Transverse colon (tissue), 4 donors: ENCODE results near the gene CTCF. TPM values are rescaled to one million over a fixed set of nuclear protein-coding genes. Genes with fewer than 3 reads are reported as not detected.

Experiments used
- DNase-seq: peaks from one replicate; pipeline ENCODE4 v3.0.0-alpha.2; 2019
- H3K27ac ChIP-seq, 4 donors: fragments of 200-600 bp; sonication (generic); 2 replicates each; pipeline ENCODE4 v1.5.1; 2016 to 2018; ENCODE audit warnings: inconsistent platforms in 4 of 4
- H3K27me3 ChIP-seq: fragments of 200-600 bp; sonication (generic); 2 replicates; pipeline ENCODE4 v1.5.1; 2017; ENCODE audit warnings: inconsistent platforms
- H3K36me3 ChIP-seq, 4 donors: fragments of 200-600 bp; sonication (generic); 2 replicates each; pipeline ENCODE4 v1.5.1; 2017 to 2019; ENCODE audit warnings: inconsistent platforms in 4 of 4
- H3K4me1 ChIP-seq, 4 donors: fragments of 200-600 bp; sonication (generic); 2 replicates each; pipeline ENCODE4 v1.5.1; 2017 to 2020; ENCODE audit warnings: inconsistent platforms in 4 of 4
- H3K4me3 ChIP-seq, 4 donors: fragments of 200-600 bp; sonication (generic); 1 replicate in 1 of 4; 2 replicates in 3 of 4; pipeline versions ENCODE4 v1.5.1 to v1.6.1; 2017 to 2019; ENCODE audit warnings: inconsistent platforms in 4 of 4
- H3K9me3 ChIP-seq, 2 donors: fragments of 200-600 bp; sonication (generic); 2 replicates each; pipeline ENCODE4 v1.5.1; 2017 to 2019; ENCODE audit warnings: inconsistent platforms in 2 of 2
- EP300 ChIP-seq: sonication (generic); formaldehyde crosslinking; IDR thresholded peaks from one replicate; pipeline ENCODE4 v1.6.1; 2017; ENCODE audit warnings: antibody characterized with exemption, low read depth
- POLR2A ChIP-seq: fragments of 450-650 bp; IDR thresholded peaks from one replicate; pipeline ENCODE4 v1.6.1; 2016; ENCODE audit warnings: antibody characterized with exemption, mild to moderate bottlenecking, moderate library complexity
- POLR2AphosphoS5 ChIP-seq, 3 donors: sonication (generic); formaldehyde crosslinking; IDR thresholded peaks; one replicate each; pipeline ENCODE4 v1.6.1; 2016; ENCODE audit warnings: antibody characterized with exemption in 3 of 3
- WGBS, 2 donors: methylation state at CpG; one replicate each; pipeline ENCODE4 v1.1.5; 2018; ENCODE audit warnings: low coverage in 1 of 2; 5-methylcytosine and 5-hydroxymethylcytosine counted together
- in situ Hi-C, 4 donors: fragments of 200-750 bp; cut with MboI; loops; one replicate each; pipeline versions ENCODE4 v1.15.0 to v1.15.1; 2017; ENCODE audit warnings: low sequenced_read_pairs in 3 of 4, low pct_ligation_motif_present in 1 of 4, low pct_unique_long_range_greater_than_20kb in 1 of 4
- intact Hi-C: fragments of 100-400 bp; cut with DNase I; formaldehyde crosslinking; loops from one replicate; pipeline ENCODE4 v1.15.1; 2023; ENCODE audit warnings: low total_unique reads
- total RNA-seq, 4 donors: library from RNA; depleted of rRNA; stranded (reverse); fragments of >200 nt; gene quantifications; one replicate each; pipeline ENCODE4 v1.1.0, GENCODE V29; 2016
- TF ChIP-seq, protein P1 (sequence below), 5 experiments: fragments of 200-600 bp in 3 of 5; fragments of 450-650 bp in 2 of 5; sonication (generic) in 3 of 5; IDR thresholded peaks; 1 replicate in 2 of 5; 2 replicates in 3 of 5; pipeline ENCODE4 v1.5.1; 2016 to 2017; ENCODE audit warnings: antibody characterized with exemption in 5 of 5, inconsistent platforms in 3 of 5, mild to moderate bottlenecking in 2 of 5, moderate library complexity in 1 of 5

Gene CTCF
- total RNA-seq, 4 donors from 2014 or later = 40.0 to 46.8 (median 41.9) TPM

DNA sequence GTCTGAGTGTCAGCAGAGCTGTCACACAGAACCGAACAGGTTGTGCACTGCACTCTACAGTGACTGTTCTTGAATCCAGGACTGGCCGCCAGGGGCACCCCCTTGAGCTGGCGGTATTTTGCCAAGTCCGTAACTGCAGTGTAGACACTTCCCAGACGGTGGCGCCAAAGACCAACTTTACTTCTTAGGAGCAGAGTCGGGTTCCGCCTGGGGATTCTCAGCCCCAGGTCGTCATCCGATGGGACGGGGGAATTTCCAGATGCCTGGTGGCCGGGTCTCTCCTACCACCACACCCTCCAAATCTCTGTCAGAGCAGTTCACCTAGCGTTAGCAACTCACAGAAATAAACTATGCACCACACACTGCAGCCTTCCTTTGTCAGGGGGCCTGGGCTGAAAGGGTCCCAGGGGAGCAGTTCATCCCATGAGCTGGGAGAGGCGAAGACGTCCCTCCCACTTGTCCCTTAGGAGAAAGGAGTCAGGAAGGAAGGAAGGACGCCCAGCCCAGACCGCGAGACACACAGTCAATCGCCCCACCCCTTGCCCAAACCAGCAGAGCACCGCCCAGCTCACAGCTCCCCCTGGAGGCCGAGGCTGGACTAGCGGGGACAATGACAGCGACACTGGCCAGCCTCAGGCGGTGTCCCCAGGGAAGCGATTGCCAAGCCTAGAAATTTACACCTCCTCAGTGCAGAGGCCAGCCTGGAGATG lies 41.1 kb upstream of the CTCF start:
- intact Hi-C loops (loop anchor here (5.0 kb wide), 1 partner anchor 146 kb away; the partner anchor contains the start of genes C16orf86 and ENKD1), in situ Hi-C loops (loop anchor here in 1 of 4 donors (10.0 kb wide), 1 partner anchor 144 kb away; the partner anchor contains the start of genes ACD, C16orf86, ENKD1 and PARD6A)
- TF ChIP-seq EP300 (no peak), POLR2A (peak; percentile 33), POLR2AphosphoS5 (IDR thresholded peaks at IDR 0.05) (peak; percentile 44 to 64 (median 56))
- TF ChIP-seq, protein P1, sequence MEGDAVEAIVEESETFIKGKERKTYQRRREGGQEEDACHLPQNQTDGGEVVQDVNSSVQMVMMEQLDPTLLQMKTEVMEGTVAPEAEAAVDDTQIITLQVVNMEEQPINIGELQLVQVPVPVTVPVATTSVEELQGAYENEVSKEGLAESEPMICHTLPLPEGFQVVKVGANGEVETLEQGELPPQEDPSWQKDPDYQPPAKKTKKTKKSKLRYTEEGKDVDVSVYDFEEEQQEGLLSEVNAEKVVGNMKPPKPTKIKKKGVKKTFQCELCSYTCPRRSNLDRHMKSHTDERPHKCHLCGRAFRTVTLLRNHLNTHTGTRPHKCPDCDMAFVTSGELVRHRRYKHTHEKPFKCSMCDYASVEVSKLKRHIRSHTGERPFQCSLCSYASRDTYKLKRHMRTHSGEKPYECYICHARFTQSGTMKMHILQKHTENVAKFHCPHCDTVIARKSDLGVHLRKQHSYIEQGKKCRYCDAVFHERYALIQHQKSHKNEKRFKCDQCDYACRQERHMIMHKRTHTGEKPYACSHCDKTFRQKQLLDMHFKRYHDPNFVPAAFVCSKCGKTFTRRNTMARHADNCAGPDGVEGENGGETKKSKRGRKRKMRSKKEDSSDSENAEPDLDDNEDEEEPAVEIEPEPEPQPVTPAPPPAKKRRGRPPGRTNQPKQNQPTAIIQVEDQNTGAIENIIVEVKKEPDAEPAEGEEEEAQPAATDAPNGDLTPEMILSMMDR (IDR thresholded peaks at IDR 0.05) = peak; percentile 72 to 98 (median 84)
- Histone ChIP-seq H3K4me3 (peak overlapping the region; percentile 16 to 60 (median 28)), H3K4me1 (peaks cover 4 to 8% (median 6%) of the 10 kb centered on the region in 4 donors), H3K9me3 (no peaks in the 10 kb centered on the region), H3K27me3 (no peaks in the 10 kb centered on the region), H3K27ac (peak overlapping the region; percentile 89 to 97 (median 94)), H3K36me3 (no peaks in the 10 kb centered on the region)
- 1 to 5% methylated on average over 3 to 23 of the region's 25 CpGs for WGBS, 2 donors
- peak; percentile 99 for DNase-seq

DNA sequence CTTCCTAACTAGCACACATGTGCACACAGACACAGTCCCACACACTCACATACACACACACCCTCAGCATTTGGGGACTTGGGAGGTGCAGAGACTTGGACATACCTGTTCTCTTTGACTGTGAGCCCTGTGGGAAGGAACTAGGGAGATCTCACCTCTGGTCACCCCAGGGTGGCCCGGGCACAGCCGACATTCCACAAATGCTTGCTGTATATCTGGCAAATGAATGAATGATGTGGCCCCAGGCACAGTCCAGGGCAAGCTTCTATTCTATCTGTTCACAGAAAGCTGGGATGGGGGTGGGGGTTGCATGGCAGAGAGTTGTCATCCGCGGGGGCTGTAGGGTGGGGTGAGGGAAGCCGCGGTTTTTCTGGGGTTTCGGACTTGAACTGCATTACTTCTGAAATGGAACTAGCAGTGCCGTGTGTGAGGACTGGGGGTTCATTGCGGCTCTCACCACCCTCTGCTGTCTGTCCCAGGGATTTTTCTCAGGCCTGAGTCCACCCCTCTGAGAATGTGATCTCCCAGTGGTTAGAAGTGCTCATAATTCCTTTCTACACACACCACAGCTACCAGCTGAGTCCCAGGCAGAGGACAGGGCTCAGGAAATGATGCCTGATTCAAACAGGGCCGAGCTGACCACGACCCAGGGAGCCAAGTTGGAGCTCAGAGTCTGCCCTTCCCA lies 37.0 kb upstream of the CTCF start:
- in situ Hi-C loops (loop anchor here in 1 of 4 donors (10.0 kb wide), 1 partner anchor 139 kb away; the partner anchor contains the start of genes ACD, C16orf86, ENKD1 and PARD6A), intact Hi-C loops (no loop called here)
- H3K4me3 ChIP-seq = no peak overlapping the region
- DNase-seq = no peak
- no peaks in the 10 kb centered on the region for H3K9me3 ChIP-seq
- H3K36me3 ChIP-seq = no peaks in the 10 kb centered on the region
- H3K27me3 ChIP-seq = no peaks in the 10 kb centered on the region
- 20 to 81% methylated on average over 1 to 11 of the region's 11 CpGs for WGBS, 2 donors
- H3K4me1 ChIP-seq = peaks cover 4 to 27% (median 22%) of the 10 kb centered on the region in 4 donors
- no peak for TF ChIP-seq POLR2AphosphoS5 (IDR thresholded peaks at IDR 0.05)
- TF ChIP-seq POLR2A = no peak
- TF ChIP-seq EP300 = no peak
- TF ChIP-seq, protein P1 (IDR thresholded peaks at IDR 0.05) = no peak
- H3K27ac ChIP-seq = no peak overlapping the region

DNA sequence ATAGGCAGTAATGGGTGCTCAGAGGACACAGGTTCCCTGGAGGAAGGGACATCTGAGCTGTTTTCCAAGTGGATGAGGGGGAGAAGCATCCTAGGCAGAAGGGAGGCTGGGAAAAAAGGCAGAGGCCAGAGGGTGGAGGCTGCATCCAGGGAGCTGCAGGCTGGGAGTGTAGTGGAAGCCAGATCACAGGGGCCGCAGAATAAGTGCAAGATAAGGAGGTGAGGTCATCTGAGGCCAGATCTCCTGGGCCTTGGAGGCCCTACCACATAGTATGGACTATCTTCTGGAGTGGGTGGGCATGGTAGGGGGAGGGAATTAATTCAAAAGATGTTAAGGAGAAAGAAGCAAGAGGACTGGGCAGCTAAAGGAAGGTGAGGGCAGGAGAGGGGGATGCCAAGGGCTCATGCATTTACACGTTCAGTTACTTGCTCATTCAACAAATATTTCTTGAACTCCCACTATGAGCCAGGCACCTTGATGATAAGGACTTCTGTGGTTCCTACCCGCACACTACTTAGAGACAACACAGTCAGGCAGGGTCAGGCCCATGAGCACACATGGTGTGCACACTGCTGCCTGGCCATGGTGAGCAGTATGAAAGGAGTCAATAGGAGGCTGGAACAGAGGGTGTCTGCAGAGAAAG lies 36.1 kb upstream of the CTCF start:
- no peak for TF ChIP-seq EP300
- TF ChIP-seq POLR2A = no peak
- WGBS, 2 donors = 67 to 86% methylated on average over 1 to 3 of the region's 3 CpGs
- intact Hi-C loops = no loop called here
- Histone ChIP-seq H3K4me3 (no peak overlapping the region), H3K27me3 (no peaks in the 10 kb centered on the region), H3K27ac (no peak overlapping the region), H3K4me1 (peaks cover 12 to 34% (median 28%) of the 10 kb centered on the region in 4 donors), H3K36me3 (no peaks in the 10 kb centered on the region), H3K9me3 (no peaks in the 10 kb centered on the region)
- DNase-seq = no peak
- in situ Hi-C loops = loop anchor here in 1 of 4 donors (10.0 kb wide), 1 partner anchor 139 kb away; the partner anchor contains the start of genes ACD, C16orf86, ENKD1 and PARD6A

DNA sequence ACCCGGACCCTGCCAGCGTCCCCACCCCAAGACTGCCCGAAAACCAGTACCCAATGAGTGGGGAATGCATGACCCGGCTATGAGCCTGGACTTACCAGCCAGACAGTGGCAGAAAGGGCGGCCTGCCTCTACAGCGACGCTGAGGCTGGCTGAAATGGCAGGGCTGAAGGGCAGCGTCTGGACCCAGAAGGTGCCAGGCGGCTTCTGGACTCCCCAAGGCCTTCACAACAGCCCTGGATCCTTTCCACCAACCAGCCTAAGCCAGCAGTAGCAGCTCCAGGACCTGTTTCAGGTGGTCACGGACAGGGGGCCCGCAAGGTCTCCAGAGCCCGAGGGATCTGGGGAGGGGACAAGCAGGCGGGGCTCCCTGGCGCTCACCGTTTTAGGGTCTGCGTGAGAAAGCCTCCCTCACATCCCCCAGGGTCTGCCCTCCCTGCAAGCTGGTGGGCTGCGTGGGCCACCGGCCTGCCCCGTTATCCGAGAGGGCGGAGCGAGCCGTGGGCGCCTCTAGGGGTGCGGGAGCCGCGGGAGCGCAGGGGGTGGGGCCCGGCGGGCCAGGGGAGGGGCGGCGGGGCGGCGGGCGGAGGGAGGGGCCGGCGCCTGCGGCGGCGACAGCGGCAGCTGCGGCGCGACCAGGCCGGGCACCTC lies 34.0 kb upstream of the CTCF start, which contains the start of gene RIPOR1:
RIPOR1 (plus strand) TSS at position 608 of the 648 bp plus-strand sequence. CDS start 9,618 bp downstream, outside the sequence.
- DNase-seq = peak; percentile 62
- Histone ChIP-seq H3K4me1 (peaks cover 8 to 30% (median 25%) of the 10 kb centered on the region in 4 donors), H3K27me3 (no peaks in the 10 kb centered on the region), H3K4me3 (peak within 1 kb of the TSS; percentile 55 to 75 (median 62)), H3K27ac (peak within 1 kb of the TSS; percentile 88 to 92 (median 90)), H3K36me3 (no peaks in the 10 kb centered on the region), H3K9me3 (no peaks in the 10 kb centered on the region)
- intact Hi-C loops (no loop called here), in situ Hi-C loops (loop anchor here in 1 of 4 donors (10.0 kb wide), 1 partner anchor 136 kb away; the partner anchor contains the start of genes ACD, C16orf86, ENKD1 and PARD6A)
- WGBS, 2 donors = 51% methylated on average over 11 of the region's 45 CpGs; no CpG with 5 or more reads in 1 of the 2 donors
- TF ChIP-seq, protein P1 (IDR thresholded peaks at IDR 0.05) = no peak
- TF ChIP-seq POLR2AphosphoS5 (IDR thresholded peaks at IDR 0.05) = no peak
- no peak for TF ChIP-seq EP300
- TF ChIP-seq POLR2A = no peak
